Stimulated activated memory B cell treated with anti-CD40 and anti-IgM and Interleukin-4, amounts not matched to agents 10 μg/mL and 1 μg/mL and 100 μg/mL, for 72 hours (primary cell): ENCODE results near the gene VAV2.
"Not testable (repeated sequence)": the region's sequence is repeated elsewhere in the genome, so short reads cannot be mapped to it uniquely, and the experiment has no call there.

Experiments
- ATAC-seq: fragments of 150-1000 bp; cut with Tn5 transposase; 2 replicates; pipeline ENCODE4 v1.10.0; 2021
- H3K27ac Mint-ChIP-seq: one replicate; pipeline ENCODE4 v1.8.0; 2022; ENCODE audit warnings: mild to moderate bottlenecking, mixed read lengths
- H3K27me3 Mint-ChIP-seq: one replicate; pipeline ENCODE4 v1.8.0; 2022; ENCODE audit warnings: mixed read lengths
- H3K36me3 Mint-ChIP-seq: one replicate; pipeline ENCODE4 v1.8.0; 2022; ENCODE audit warnings: mixed read lengths
- H3K4me1 Mint-ChIP-seq: one replicate; pipeline ENCODE4 v1.8.0; 2022; ENCODE audit warnings: mixed read lengths
- H3K4me3 Mint-ChIP-seq: one replicate; pipeline ENCODE4 v1.8.0; 2022; ENCODE audit warnings: mild to moderate bottlenecking, moderate library complexity, mixed read lengths
- H3K9me3 Mint-ChIP-seq: one replicate; pipeline ENCODE4 v1.8.0; 2022; ENCODE audit warnings: mixed read lengths

The VAV2 gene

GRCh38 chr9:133750982-133751649 lies 241.0 kb downstream of the VAV2 start:
- peaks cover 2% of the 10 kb centered on the region for H3K9me3 Mint-ChIP-seq
- H3K27me3 Mint-ChIP-seq, result peaks cover 34% of the 10 kb centered on the region
- ATAC-seq, result no peak
- no peaks in the 10 kb centered on the region for H3K36me3 Mint-ChIP-seq
- H3K4me3 Mint-ChIP-seq, result no peak overlapping the region
- peaks cover 29% of the 10 kb centered on the region for H3K4me1 Mint-ChIP-seq
- H3K27ac Mint-ChIP-seq, result no peak overlapping the region

- Mint-ChIP-seq H3K27me3 (peaks cover 51% of the 10 kb centered on the region), H3K27ac (no peak overlapping the region), H3K9me3 (no peaks in the 10 kb centered on the region), H3K4me3 (no peak overlapping the region), H3K36me3 (no peaks in the 10 kb centered on the region), H3K4me1 (peaks cover 9% of the 10 kb centered on the region)
- no peak for ATAC-seq
Measured at GRCh38 chr9:133747309-133747708, 244.8 kb downstream of the VAV2 start.

GRCh38 chr9:133744528-133744927 lies 247.6 kb downstream of the VAV2 start:
- peaks cover 51% of the 10 kb centered on the region for H3K27me3 Mint-ChIP-seq
- not testable (repeated sequence) for H3K36me3 Mint-ChIP-seq, H3K4me3 Mint-ChIP-seq, H3K4me1 Mint-ChIP-seq, ATAC-seq, H3K9me3 Mint-ChIP-seq, H3K27ac Mint-ChIP-seq

GRCh38 chr9:133742849-133743444 lies 249.2 kb downstream of the VAV2 start:
- Mint-ChIP-seq H3K9me3 (no peaks in the 10 kb centered on the region), H3K4me1 (peaks cover 17% of the 10 kb centered on the region), H3K27me3 (peaks cover 36% of the 10 kb centered on the region), H3K27ac (no peak overlapping the region), H3K4me3 (no peak overlapping the region), H3K36me3 (no peaks in the 10 kb centered on the region)
- peak; percentile 82 for ATAC-seq

- no peak for ATAC-seq
- Mint-ChIP-seq H3K4me1 (peaks cover 22% of the 10 kb centered on the region), H3K4me3 (no peak overlapping the region), H3K27me3 (peaks cover 29% of the 10 kb centered on the region), H3K36me3 (no peaks in the 10 kb centered on the region), H3K9me3 (no peaks in the 10 kb centered on the region), H3K27ac (no peak overlapping the region)
Measured at GRCh38 chr9:133742251-133742650, 249.9 kb downstream of the VAV2 start.

GRCh38 chr9:133741716-133742115 lies 250.4 kb downstream of the VAV2 start:
- Mint-ChIP-seq H3K27me3 (peaks cover 23% of the 10 kb centered on the region), H3K9me3 (no peaks in the 10 kb centered on the region), H3K4me3 (no peak overlapping the region), H3K4me1 (peaks cover 22% of the 10 kb centered on the region), H3K27ac (no peak overlapping the region), H3K36me3 (no peaks in the 10 kb centered on the region)
- no peak for ATAC-seq

- H3K4me3 Mint-ChIP-seq, result no peak overlapping the region
- no peaks in the 10 kb centered on the region for H3K36me3 Mint-ChIP-seq
- H3K9me3 Mint-ChIP-seq, result no peaks in the 10 kb centered on the region
- ATAC-seq, result no peak
- H3K27me3 Mint-ChIP-seq, result peaks cover 15% of the 10 kb centered on the region
- peaks cover 29% of the 10 kb centered on the region for H3K4me1 Mint-ChIP-seq
- no peak overlapping the region for H3K27ac Mint-ChIP-seq
Measured at GRCh38 chr9:133740911-133741310, 251.2 kb downstream of the VAV2 start.

GRCh38 chr9:133739408-133740280 lies 252.5 kb downstream of the VAV2 start:
- Mint-ChIP-seq H3K27me3 (peaks cover 10% of the 10 kb centered on the region), H3K27ac (no peak overlapping the region), H3K4me3 (no peak overlapping the region), H3K36me3 (no peaks in the 10 kb centered on the region), H3K9me3 (no peaks in the 10 kb centered on the region), H3K4me1 (peaks cover 40% of the 10 kb centered on the region)
- ATAC-seq, result no peak

- no peak overlapping the region for H3K27ac Mint-ChIP-seq
- H3K36me3 Mint-ChIP-seq, result no peaks in the 10 kb centered on the region
- no peaks in the 10 kb centered on the region for H3K9me3 Mint-ChIP-seq
- ATAC-seq, result no peak
- H3K27me3 Mint-ChIP-seq, result peaks cover 8% of the 10 kb centered on the region
- H3K4me3 Mint-ChIP-seq, result peak overlapping the region; percentile 38
- peaks cover 50% of the 10 kb centered on the region for H3K4me1 Mint-ChIP-seq
Measured at GRCh38 chr9:133738640-133739225, 253.4 kb downstream of the VAV2 start.

- Mint-ChIP-seq H3K4me3 (peak within 1 kb of the TSS; percentile 57), H3K36me3 (no peaks in the 10 kb centered on the region), H3K9me3 (no peaks in the 10 kb centered on the region), H3K4me1 (peaks cover 45% of the 10 kb centered on the region), H3K27me3 (peaks cover 11% of the 10 kb centered on the region), H3K27ac (no peak within 1 kb of the TSS)
- ATAC-seq, result peak; percentile 61
Measured at GRCh38 chr9:133737774-133738639, 254.1 kb downstream of the VAV2 start, which contains the start of gene SARDH. SARDH (minus strand) TSS chr9:133738352; CDS start chr9:133734173, 4,179 bp downstream.

GRCh38 chr9:133737071-133737773 lies 254.9 kb downstream of the VAV2 start:
- no peak for ATAC-seq
- H3K27me3 Mint-ChIP-seq, result peaks cover 19% of the 10 kb centered on the region
- H3K4me3 Mint-ChIP-seq, result peak overlapping the region; percentile 57
- H3K36me3 Mint-ChIP-seq, result no peaks in the 10 kb centered on the region
- H3K4me1 Mint-ChIP-seq, result peaks cover 50% of the 10 kb centered on the region
- no peaks in the 10 kb centered on the region for H3K9me3 Mint-ChIP-seq
- H3K27ac Mint-ChIP-seq, result no peak overlapping the region

GRCh38 chr9:133735931-133736330 lies 256.2 kb downstream of the VAV2 start:
- Mint-ChIP-seq H3K4me3 (no peak overlapping the region), H3K27me3 (peaks cover 21% of the 10 kb centered on the region), H3K4me1 (peaks cover 50% of the 10 kb centered on the region), H3K9me3 (no peaks in the 10 kb centered on the region), H3K27ac (no peak overlapping the region), H3K36me3 (no peaks in the 10 kb centered on the region)
- ATAC-seq, result peak; percentile 47

GRCh38 chr9:133735415-133735775 lies 256.7 kb downstream of the VAV2 start:
- peak; percentile 61 for ATAC-seq
- Mint-ChIP-seq H3K27ac (peak overlapping the region; percentile 43), H3K4me1 (peaks cover 50% of the 10 kb centered on the region), H3K36me3 (no peaks in the 10 kb centered on the region), H3K4me3 (peak overlapping the region; percentile 44), H3K9me3 (no peaks in the 10 kb centered on the region), H3K27me3 (peaks cover 21% of the 10 kb centered on the region)
